A673 (cell line): Measurements from ENCODE around the gene ATF5. TPM values are rescaled to one million over a fixed set of nuclear protein-coding genes. Genes with fewer than 3 reads are reported as not detected.

Experiments used
- Bru-seq: library from RNA; stranded (reverse); fragments of 400-500 nt; gene quantifications from one replicate; lab custom pipeline; 2021; lab: Mats Ljungman, UMichigan
- BruChase-seq, 2 experiments: library from RNA; stranded (reverse); fragments of 400-500 nt; gene quantifications; one replicate each; lab custom pipeline; 2021; lab: Mats Ljungman, UMichigan
- BruUV-seq: library from RNA; stranded (reverse); fragments of 400-500 nt; replicated peaks from 2 replicates; lab custom pipeline; 2021; lab: Mats Ljungman, UMichigan
- CTCF ChIA-PET: fragments of 300-600 bp; sonication (Branson Sonifier 250); formaldehyde crosslinking; loops from one replicate; lab custom pipeline; 2022; ENCODE audit warnings: antibody characterized with exemption; lab: Charles Lee
- POLR2A ChIA-PET: fragments of 300-600 bp; sonication (Branson Sonifier 250); formaldehyde crosslinking; loops from one replicate; lab custom pipeline; 2022; ENCODE audit warnings: antibody characterized with exemption; ENCODE audit not compliant: low non-redundant PET; lab: Charles Lee
- DNase-seq: peaks from one replicate; pipeline ENCODE4 v3.0.0-alpha.2; 2015; ENCODE audit warnings: low spot score
- H3K27ac ChIP-seq: fragments of 200-600 bp; sonication (generic); 2 replicates; pipeline ENCODE4 v1.5.1; 2016; ENCODE audit warnings: mixed run types, low read depth, mild to moderate bottlenecking, mixed read lengths, antibody characterized with exemption, low read length; ENCODE audit not compliant: poor library complexity, severe bottlenecking
- H3K27me3 ChIP-seq: fragments of 200-600 bp; sonication (generic); replicated peaks from 2 replicates; pipeline ENCODE4 v1.6.1; 2017; ENCODE audit warnings: mixed run types, low read depth, mild to moderate bottlenecking, mixed read lengths, antibody characterized with exemption, low read length; ENCODE audit not compliant: insufficient read depth, poor library complexity
- H3K36me3 ChIP-seq: fragments of 200-600 bp; sonication (generic); 2 replicates; pipeline ENCODE4 v1.6.1; 2016; ENCODE audit warnings: mixed run types, mild to moderate bottlenecking, mixed read lengths, antibody characterized with exemption, low read length; ENCODE audit not compliant: insufficient read depth, poor library complexity, severe bottlenecking
- H3K4me1 ChIP-seq: fragments of 200-600 bp; sonication (generic); 2 replicates; pipeline ENCODE4 v1.6.1; 2017; ENCODE audit warnings: mixed run types, mild to moderate bottlenecking, mixed read lengths, antibody characterized with exemption, low read length; ENCODE audit not compliant: insufficient read depth, poor library complexity, severe bottlenecking
- H3K4me3 ChIP-seq: fragments of 200-600 bp; sonication (generic); 2 replicates; pipeline ENCODE4 v1.5.1; 2016; ENCODE audit warnings: low read depth, mixed run types, mild to moderate bottlenecking, mixed read lengths, low read length; ENCODE audit not compliant: poor library complexity, severe bottlenecking
- H3K9me3 ChIP-seq: fragments of 200-600 bp; sonication (generic); 2 replicates; pipeline ENCODE4 v1.6.1; 2016; ENCODE audit warnings: mixed run types, low read depth, mild to moderate bottlenecking, mixed read lengths, antibody characterized with exemption, low read length; ENCODE audit not compliant: poor library complexity, severe bottlenecking
- CTCF ChIP-seq: fragments of 300-800, 200-600 bp; sonication (generic); conservative IDR thresholded peaks from 2 replicates; pipeline ENCODE4 v1.5.1; 2017; ENCODE audit warnings: low read depth, mild to moderate bottlenecking, antibody characterized with exemption, low read length, moderate library complexity, mixed read lengths
- EZH2 ChIP-seq: fragments of 200-600 bp; sonication (generic); IDR thresholded peaks from 2 replicates; pipeline ENCODE4 v1.6.1; 2017; ENCODE audit warnings: borderline replicate concordance, low read depth, mild to moderate bottlenecking, mixed read lengths, antibody characterized with exemption, low read length; ENCODE audit not compliant: poor library complexity, severe bottlenecking
- intact Hi-C: fragments of 100-400 bp; cut with micrococcal nuclease; formaldehyde crosslinking; loops from one replicate; pipeline ENCODE4 v1.10.0; 2022; ENCODE audit not compliant: unreplicated experiment
- long read RNA-seq: library from polyadenylated mRNA; stranded (forward); transcript quantifications from one replicate; pipeline ENCODE4 v2.0.0, GENCODE V29; 2022
- total RNA-seq: library from RNA; stranded (reverse); gene quantifications from 2 replicates; pipeline ENCODE4 v1.2.3, GENCODE V29; 2021

The ATF5 gene
- total RNA-seq (302 and 322 TPM in 2 replicates), Bru-seq, nascent RNA (percentile 97 among the genes with signal in this experiment), BruChase-seq, experiment 1, labeled RNA remaining after a 2-hour chase (percentile 98 among the genes with signal in this experiment), BruChase-seq, experiment 2, labeled RNA remaining after a 6-hour chase (percentile 99 among the genes with signal in this experiment)
- long read RNA-seq, transcript ATF5-205 (2 exons, 682 nt), result major isoform, 5 of 65 reads
- long read RNA-seq, partial matches to known transcripts, result 9 of 65 reads
- long read RNA-seq, other reads (novel, unspliced or antisense), result 48 of 65 reads

GRCh38 chr19:49929121-49929610 lies at the start of gene ATF5, which contains the start of gene NUP62:
Gene ATF5, plus strand, starts transcription at chr19:49929205. Its CDS starts 1,646 bp downstream, at chr19:49930851.
Gene NUP62, minus strand, starts transcription at chr19:49929504. Its CDS starts 19,697 bp downstream, at chr19:49909807.
- Histone ChIP-seq H3K27me3 (no peaks in the 10 kb centered on the region), H3K4me3 (peak within 1 kb of the TSS; percentile 79), H3K9me3 (no peaks in the 10 kb centered on the region), H3K36me3 (peaks cover 66% of the 10 kb centered on the region), H3K4me1 (peaks cover 42% of the 10 kb centered on the region), H3K27ac (peak within 1 kb of the TSS; percentile 100)
- CTCF ChIA-PET, result interaction anchor here (0.6 kb wide), 1 partner anchor 437 kb away, joined by 3 read pairs; no protein-coding TSS in a partner anchor
- intact Hi-C loops, result loop anchor here (10.0 kb wide), 1 partner anchor 164 kb away; the partner anchor contains the start of genes AP2A1 and TSKS
- POLR2A ChIA-PET, result interaction anchor here (0.6 to 1.2 kb wide), 7 partner anchors 10 to 289 kb away, joined by 3 to 10 read pairs (median 6); partner anchors contain the start of genes AKT1S1 and TBC1D17
- BruUV-seq, result TSS peak; percentile 59
- TF ChIP-seq CTCF (no peak), EZH2 (no peak)
- DNase-seq, result peak; percentile 95

GRCh38 chr19:49879243-49879963 lies 49.6 kb upstream of the ATF5 start:
- peaks cover 8% of the 10 kb centered on the region for H3K9me3 ChIP-seq
- no peak overlapping the region for H3K4me3 ChIP-seq
- TF ChIP-seq CTCF (no peak), EZH2 (no peak)
- peaks cover 17% of the 10 kb centered on the region for H3K4me1 ChIP-seq
- peak overlapping the region; percentile 99 for H3K27ac ChIP-seq
- ChIA-PET CTCF (no interaction called here), POLR2A (interaction anchor here (0.6 kb wide), 1 partner anchor 56 kb away, joined by 9 read pairs; no protein-coding TSS in a partner anchor)
- H3K27me3 ChIP-seq, result no peaks in the 10 kb centered on the region
- no peak for DNase-seq
- peaks cover 48% of the 10 kb centered on the region for H3K36me3 ChIP-seq
- BruUV-seq, result no TSS peak
- intact Hi-C loops, result loop anchor here (10.0 kb wide), 1 partner anchor 385 kb away; the partner anchor contains the start of gene RPS11

- BruUV-seq, result no TSS peak
- CTCF ChIA-PET, result no interaction called here
- Histone ChIP-seq H3K4me1 (peaks cover 14% of the 10 kb centered on the region), H3K9me3 (peaks cover 8% of the 10 kb centered on the region), H3K36me3 (peaks cover 51% of the 10 kb centered on the region), H3K27me3 (no peaks in the 10 kb centered on the region), H3K27ac (no peak overlapping the region), H3K4me3 (no peak overlapping the region)
- POLR2A ChIA-PET, result no interaction called here
- no peak for TF ChIP-seq CTCF
- TF ChIP-seq EZH2, result no peak
- intact Hi-C loops, result no loop called here
- DNase-seq, result no peak
Observed at GRCh38 chr19:49880162-49880869, 48.7 kb upstream of the ATF5 start.
